ENCODE results near the gene OR4D11. TPM values are rescaled to one million over a fixed set of nuclear protein-coding genes. Genes with fewer than 3 reads are reported as not detected.

Gene OR4D11
- total and polyA plus RNA-seq, 9 of the 15 experiments (the other 6 are each of a cell fraction or from before 2014, with no cell fraction given): not detected

DNA sequence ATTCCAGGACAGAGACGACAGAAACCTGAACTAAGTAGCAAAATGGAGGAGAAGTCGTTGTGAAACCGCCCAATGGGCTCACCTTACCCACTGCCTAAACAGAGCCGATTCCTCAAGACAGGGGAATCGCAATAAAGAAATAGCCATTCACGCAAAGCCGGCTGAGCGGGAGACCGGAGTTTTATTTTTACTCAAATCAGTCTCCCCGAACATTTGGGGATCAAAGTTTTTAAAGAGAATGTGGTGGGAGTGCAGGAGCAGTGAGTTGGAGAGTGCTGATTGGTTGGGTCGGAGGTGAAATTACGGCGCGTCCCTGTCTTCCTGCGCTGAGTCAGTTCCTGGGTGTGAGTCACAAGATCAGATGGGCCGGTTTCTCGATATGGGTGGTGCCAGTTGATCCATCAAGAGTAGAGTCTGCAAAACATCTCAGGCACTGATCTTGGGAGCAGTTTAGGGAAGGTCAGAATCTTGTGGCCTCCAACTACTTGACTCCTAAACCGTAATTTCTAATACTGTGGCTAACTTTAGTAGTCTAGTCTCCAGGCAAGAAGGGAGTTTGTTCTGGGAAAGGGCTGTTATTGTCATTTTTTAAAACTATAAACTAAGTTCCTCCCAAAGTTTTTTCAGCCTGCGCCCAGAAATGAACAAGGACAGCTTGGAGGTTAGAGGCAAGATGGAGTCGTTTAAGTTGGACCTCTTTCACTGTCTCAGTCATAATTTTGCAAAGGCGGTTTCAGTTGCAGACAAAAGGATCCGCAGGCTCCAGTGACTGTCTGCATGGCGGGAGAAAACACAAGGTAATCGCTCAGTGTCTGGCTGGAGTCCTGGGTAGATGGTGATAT lies 42.0 kb downstream of the OR4D11 start (continued):
- TF ChIP-seq, protein P1, sequence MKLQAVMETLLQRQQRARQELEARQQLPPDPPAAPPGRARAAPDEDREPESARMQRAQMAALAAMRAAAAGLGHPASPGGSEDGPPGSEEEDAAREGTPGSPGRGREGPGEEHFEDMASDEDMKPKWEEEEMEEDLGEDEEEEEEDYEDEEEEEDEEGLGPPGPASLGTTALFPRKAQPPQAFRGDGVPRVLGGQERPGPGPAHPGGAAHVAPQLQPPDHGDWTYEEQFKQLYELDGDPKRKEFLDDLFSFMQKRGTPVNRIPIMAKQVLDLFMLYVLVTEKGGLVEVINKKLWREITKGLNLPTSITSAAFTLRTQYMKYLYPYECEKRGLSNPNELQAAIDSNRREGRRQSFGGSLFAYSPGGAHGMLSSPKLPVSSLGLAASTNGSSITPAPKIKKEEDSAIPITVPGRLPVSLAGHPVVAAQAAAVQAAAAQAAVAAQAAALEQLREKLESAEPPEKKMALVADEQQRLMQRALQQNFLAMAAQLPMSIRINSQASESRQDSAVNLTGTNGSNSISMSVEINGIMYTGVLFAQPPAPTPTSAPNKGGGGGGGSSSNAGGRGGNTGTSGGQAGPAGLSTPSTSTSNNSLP (IDR thresholded peaks at IDR 0.05; ENCODE audit: borderline replicate concordance, low read depth, low read length): peak; percentile 85
- TF ChIP-seq RFX5 (IDR thresholded peaks at IDR 0.05; ENCODE audit: low read depth, low read length): no peak
- TF ChIP-seq NR2C2 (CRISPR knock-in tag; IDR thresholded peaks at IDR 0.05): no peak
- TF ChIP-seq NR2C2 (tag; IDR thresholded peaks at IDR 0.05): peak; percentile 90
- no peak for TF ChIP-seq ZBTB8A (IDR thresholded peaks at IDR 0.05; ENCODE audit: partially characterized antibody)
- TF ChIP-seq, protein P2, sequence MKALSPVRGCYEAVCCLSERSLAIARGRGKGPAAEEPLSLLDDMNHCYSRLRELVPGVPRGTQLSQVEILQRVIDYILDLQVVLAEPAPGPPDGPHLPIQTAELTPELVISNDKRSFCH (CRISPR knock-in tag; IDR thresholded peaks at IDR 0.05): no peak
- TF ChIP-seq, protein P2 (tag; IDR thresholded peaks at IDR 0.05): peak; percentile 66
- no peak for TF ChIP-seq ZNF778 (CRISPR knock-in tag; IDR thresholded peaks at IDR 0.05)
- TF ChIP-seq, protein P3, sequence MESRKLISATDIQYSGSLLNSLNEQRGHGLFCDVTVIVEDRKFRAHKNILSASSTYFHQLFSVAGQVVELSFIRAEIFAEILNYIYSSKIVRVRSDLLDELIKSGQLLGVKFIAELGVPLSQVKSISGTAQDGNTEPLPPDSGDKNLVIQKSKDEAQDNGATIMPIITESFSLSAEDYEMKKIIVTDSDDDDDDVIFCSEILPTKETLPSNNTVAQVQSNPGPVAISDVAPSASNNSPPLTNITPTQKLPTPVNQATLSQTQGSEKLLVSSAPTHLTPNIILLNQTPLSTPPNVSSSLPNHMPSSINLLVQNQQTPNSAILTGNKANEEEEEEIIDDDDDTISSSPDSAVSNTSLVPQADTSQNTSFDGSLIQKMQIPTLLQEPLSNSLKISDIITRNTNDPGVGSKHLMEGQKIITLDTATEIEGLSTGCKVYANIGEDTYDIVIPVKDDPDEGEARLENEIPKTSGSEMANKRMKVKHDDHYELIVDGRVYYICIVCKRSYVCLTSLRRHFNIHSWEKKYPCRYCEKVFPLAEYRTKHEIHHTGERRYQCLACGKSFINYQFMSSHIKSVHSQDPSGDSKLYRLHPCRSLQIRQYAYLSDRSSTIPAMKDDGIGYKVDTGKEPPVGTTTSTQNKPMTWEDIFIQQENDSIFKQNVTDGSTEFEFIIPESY (CRISPR knock-in tag; IDR thresholded peaks at IDR 0.05): no peak
- no peak for TF ChIP-seq RUNX1 (IDR thresholded peaks at IDR 0.05; ENCODE audit: low read depth)
- TF ChIP-seq POLR2A (conservative IDR thresholded peaks at IDR 0.05): peak; percentile 97
- peak; percentile 88 for TF ChIP-seq ARID1B (IDR thresholded peaks at IDR 0.05)
- peak; percentile 99 for TF ChIP-seq JUND (IDR thresholded peaks at IDR 0.05; ENCODE audit: borderline replicate concordance, low read depth, low read length)
- TF ChIP-seq JUND (tag; IDR thresholded peaks at IDR 0.05; ENCODE audit: borderline replicate concordance, low read depth, low read length): peak; percentile 93; the same call in 1 of the 3 replicates
- TF ChIP-seq HOXB6 (CRISPR knock-in tag; IDR thresholded peaks at IDR 0.05; ENCODE audit: borderline replicate concordance): no peak; the same call in 1 of the 2 replicates
- TF ChIP-seq, protein P4, sequence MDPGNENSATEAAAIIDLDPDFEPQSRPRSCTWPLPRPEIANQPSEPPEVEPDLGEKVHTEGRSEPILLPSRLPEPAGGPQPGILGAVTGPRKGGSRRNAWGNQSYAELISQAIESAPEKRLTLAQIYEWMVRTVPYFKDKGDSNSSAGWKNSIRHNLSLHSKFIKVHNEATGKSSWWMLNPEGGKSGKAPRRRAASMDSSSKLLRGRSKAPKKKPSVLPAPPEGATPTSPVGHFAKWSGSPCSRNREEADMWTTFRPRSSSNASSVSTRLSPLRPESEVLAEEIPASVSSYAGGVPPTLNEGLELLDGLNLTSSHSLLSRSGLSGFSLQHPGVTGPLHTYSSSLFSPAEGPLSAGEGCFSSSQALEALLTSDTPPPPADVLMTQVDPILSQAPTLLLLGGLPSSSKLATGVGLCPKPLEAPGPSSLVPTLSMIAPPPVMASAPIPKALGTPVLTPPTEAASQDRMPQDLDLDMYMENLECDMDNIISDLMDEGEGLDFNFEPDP (CRISPR knock-in tag; IDR thresholded peaks at IDR 0.05): no peak
- no peak for TF ChIP-seq CHD1 (IDR thresholded peaks at IDR 0.05; ENCODE audit: low read length)
- no peak for TF ChIP-seq HNRNPUL1 (IDR thresholded peaks at IDR 0.05; ENCODE audit: low read length)
- TF ChIP-seq XRCC5 (IDR thresholded peaks at IDR 0.05; ENCODE audit: low read depth, low read length): peak; percentile 14; the same call in 1 of the 2 replicates
- no peak for TF ChIP-seq SAFB (IDR thresholded peaks at IDR 0.05; ENCODE audit: borderline replicate concordance, low read depth, low read length)
- TF ChIP-seq RAD21 (CRISPR knock-in tag; conservative IDR thresholded peaks at IDR 0.05 in 1 of 2, IDR thresholded peaks at IDR 0.05 in 1 of 2): no peak
- no peak for TF ChIP-seq ZKSCAN3 (CRISPR knock-in tag; IDR thresholded peaks at IDR 0.05)

All from K562 (cell line).